ENCODE results near the gene MRPS18A. TPM values are rescaled to one million over a fixed set of nuclear protein-coding genes. Genes with fewer than 3 reads are reported as not detected.
"Not testable (repeated sequence)": the region's sequence is repeated elsewhere in the genome, so short reads cannot be mapped to it uniquely, and the experiment has no call there.

The MRPS18A gene
- total RNA-seq, 1 experiment from 2014 or later = 54.1 TPM

DNA sequence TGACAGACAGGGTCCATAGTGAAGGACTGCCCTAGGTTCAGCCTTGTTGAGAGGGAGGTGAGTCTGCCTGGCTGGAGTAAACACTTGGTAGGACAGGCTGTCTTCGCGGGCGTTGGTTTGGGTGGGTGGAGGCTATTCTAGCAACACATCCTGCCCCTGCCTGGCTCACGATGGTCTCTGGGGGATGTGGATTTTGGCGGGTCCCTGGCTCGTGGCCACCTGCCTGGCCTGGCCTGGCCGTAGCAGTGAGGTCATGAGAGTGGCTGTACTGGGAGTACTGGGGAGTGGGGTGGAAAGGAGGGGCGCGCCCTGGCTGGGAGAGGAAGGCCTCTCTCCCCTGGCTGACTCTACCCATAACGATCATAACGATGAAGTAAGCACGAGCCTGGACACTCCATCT lies 30.2 kb upstream of the MRPS18A start:
- DNase-seq (ENCODE audit: extremely low read depth, low read depth) = no peak

DNA sequence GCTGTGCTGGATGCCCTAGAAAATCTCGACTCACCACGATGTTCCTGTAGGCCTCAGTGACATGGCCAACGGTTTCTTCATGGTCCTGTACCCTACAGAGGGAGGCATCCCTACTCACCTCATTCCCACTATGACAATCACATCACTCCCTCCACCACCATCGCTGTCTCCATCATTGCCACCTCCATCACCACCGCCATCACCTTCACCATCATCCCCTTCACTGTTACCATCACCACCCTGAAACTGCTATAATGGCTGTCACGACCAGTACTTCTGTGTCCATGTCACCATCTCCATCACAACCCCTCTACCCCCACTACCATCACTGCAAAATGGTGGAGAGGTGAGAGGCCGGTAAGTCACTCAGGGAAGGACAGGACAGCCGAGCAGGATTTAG lies 29.8 kb upstream of the MRPS18A start:
- DNase-seq (ENCODE audit: extremely low read depth, low read depth) = no peak

DNA sequence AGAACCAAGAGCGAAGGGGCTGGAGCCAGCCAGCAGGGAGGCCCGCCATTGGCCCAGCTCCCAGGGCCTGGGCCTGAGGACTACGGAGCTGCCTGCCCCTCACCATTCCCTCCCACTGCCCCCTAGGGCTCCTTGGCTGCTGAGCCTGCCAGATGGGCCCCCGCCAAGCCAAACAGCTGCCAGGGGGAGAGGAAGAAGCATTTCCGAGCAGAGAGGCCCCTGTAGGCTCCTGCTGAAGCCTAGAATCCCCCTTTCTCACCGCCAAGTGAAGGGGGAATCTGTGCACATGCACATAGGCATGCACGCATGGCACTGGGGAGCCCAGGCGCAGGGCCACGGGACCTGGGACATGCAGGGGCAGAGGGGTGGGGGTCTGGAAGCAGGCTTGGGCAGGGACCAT lies 28.5 kb upstream of the MRPS18A start:
- DNase-seq (ENCODE audit: extremely low read depth, low read depth) = no peak

DNA sequence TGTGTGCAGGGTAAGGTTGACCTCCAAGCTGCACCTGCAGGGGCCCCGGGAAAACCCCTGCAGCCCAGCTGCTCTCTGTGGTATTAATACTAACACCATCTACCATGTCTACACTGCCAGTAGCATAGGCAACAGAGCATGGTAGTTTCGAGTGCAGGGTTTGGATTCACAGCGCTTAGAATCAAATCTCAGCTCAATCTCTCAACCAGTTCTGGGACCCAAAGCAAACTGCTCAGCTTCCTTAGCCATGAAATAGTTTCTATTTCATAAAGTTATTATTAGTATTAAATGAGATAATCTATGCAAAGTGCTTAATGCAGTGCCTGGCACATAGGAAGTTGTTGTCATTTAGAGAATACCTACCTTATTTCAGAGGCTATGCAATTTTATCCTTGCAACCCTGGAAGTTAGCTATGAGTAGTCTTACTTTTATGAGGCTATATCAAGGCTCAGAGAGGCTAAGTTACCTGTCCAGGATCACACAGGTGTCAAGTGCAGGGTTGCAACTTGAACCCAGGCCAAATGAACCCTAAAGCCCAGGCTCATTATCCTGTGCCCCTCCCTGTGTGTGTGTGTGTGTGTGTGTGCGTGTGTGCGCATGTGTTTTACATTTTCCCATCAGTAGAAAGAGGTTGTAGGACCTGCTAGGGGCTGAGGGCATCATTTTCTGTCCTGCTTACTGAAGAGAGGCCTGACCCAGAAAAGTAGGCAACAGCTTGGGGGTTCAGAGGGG lies 27.6 kb upstream of the MRPS18A start:
- no peak for DNase-seq (ENCODE audit: extremely low read depth, low read depth)

DNA sequence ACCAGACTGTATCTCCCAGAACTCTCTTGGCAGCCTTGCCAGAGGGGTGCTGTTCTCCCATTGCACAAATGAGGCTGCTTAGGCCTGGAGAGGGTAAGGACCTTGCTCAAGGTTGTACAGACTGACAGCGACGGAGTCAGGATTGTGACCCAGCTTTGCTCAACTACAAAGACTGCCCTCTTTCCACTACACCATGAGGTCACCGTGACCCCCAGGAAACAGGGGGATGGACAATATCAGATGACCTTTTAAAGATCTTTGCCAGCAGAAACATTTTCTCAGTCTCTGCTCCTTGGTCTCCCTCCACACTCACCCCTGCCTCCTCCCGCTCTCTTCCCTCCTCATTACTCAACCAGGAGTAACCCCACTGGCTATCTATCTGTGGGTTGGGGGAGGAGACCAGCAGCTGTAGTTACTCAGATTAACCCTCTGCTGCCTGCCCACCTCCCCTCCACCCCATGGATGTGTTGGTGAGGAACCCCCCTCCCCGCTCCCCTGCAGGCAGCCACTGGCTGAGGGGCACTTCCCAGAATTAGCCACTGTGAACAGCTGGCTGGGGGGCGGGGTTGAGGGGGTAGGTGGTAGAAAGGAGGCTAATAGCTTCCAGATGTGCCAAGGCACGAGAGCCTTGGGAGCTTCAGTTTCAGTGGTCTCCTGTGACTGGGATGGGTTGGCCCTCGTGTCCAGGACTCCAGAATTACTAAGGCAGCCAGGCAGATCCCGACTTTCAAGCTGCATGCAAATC lies 26.9 kb upstream of the MRPS18A start:
- DNase-seq (ENCODE audit: extremely low read depth, low read depth) = no peak

DNA sequence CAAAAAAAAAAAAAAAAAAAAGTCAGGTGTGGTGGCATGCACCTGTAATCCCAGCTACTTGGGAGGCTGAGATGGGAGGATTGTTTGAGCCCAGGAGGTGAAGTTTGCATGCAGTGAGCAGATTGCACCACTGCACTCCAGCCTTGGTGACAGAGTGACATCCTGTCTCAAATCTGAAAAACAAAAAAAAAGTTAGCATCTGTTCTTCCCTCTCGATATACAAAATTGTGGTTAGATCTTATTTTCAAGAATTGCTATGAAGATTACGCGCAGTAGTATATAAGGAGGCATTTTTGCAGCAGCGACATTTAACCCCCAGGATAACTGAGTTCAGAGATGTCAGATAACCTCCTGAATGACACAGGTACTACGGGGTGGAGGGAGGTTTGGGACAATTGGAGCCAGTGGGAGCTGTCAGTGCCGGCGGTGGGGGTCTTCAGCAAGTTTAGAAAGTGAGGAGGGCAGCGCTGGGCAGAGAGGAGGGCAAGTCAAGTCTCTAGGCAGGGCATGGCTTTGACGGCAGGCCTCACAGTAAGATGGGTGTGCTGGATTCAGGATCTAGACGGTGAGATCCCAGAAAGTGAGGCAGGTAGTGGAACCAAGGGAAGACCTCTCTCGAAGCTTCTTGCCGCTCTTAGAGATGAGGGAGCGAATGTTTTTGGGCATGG lies 26.2 kb upstream of the MRPS18A start:
- no peak for DNase-seq (ENCODE audit: extremely low read depth, low read depth)

DNA sequence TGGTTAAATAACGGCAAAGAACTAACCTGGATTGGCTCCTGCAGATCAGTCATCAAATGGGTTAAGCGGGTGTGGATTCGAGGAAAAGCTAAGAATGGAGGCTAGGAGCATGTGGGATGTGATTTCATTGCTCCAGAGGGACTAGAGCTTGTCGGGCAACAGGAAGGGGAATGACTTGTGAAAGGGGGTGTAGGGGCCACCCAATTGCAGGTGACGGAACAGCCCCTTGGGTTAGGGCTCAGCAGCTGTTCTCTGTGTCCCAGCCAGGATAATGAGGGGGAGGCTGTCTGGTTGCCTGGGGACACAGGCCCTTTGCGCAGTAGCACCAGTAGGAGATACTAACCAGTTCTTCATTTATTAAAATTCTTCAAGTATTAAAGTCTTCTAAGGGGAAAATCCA lies 25.0 kb upstream of the MRPS18A start:
- no peak for DNase-seq (ENCODE audit: extremely low read depth, low read depth)

DNA sequence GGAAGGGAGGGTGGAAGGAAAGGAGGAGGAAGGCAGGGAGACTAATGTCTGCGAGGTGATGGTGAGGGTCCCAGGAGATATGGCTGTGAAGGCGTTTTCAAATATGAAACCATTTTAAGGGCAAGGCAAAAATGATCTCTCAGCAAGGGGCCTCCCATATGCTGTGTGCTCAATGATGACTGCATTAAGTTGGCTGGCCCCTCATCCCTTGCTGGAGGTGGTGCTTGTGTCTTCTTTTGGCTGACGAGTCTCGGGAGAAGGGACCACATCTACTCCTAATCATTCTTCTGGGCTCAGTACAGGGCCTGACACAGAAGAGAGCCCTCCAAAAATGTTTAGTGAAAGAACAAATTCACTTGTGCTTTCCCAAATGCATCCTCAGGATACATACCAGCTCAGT lies 23.0 kb upstream of the MRPS18A start:
- DNase-seq (ENCODE audit: extremely low read depth, low read depth) = no peak

DNA sequence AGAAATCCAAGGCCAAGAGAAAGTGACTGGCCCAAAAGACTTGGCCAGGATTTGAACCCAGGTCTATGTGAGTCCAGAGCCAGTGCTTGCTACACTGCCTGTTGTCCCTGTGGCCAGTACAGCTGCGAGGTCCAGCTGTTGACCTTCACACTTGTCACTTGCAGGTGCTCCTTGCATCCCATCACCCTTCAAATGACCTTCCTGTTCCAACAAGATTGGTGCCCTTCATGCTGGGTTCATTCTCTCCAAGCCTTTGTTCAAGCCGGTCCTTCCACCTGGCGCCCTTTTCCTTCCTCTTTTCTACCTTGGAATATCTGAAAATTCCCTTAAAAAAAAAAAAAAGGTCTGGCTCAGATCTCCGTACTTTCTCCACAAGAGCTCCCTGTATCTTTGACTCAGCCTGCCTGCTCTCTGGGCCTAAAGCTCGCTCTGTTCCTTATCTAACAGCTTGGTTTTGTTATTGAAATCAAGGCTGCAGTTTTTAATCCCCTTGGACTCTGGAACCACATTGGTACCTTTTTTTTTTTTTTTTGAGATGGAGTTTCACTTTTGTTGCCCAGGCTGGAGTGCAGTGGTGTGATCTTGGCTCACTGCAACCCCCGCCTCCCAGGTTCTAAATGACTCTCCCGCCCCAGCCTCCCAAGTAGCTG lies 22.2 kb upstream of the MRPS18A start:
- no peak for DNase-seq (ENCODE audit: extremely low read depth, low read depth)

DNA sequence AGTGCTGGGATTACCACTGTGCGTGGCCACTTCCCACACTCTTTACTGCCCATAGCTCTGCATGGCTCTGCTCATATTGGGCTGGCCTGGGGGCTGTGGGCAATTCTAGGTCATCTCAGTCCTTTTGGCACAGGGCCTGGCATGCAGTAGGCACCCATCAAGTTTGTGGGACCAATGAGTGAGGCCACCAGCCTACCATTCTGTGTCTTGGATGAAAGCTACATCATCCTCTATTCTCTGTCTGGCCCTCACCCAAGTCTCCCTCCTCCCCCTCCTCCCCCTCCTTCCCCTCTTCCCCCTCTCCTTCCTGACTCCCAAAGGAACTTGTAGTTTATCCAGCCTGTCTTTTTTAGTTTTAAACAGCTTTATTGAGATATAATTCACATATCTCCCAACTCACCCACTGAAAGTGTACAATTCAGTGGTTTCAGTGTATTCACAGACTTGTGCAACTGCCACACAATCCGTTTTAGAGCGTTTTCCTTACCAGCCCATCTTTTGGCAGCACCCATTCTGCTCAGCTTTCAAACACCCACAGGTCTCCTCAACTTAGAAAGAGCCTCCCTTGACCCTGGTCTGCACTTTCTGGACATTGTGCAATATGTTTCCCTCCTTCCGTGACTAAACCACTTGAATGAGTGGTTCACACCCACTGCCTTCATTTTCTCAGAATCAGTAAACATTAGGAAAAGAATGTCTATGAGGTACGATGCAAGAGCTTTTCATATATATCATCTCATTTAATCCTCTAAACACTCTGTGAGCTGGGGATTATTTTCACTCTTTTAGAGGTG lies 21.5 kb upstream of the MRPS18A start:
- no peak for DNase-seq (ENCODE audit: extremely low read depth, low read depth)

DNA sequence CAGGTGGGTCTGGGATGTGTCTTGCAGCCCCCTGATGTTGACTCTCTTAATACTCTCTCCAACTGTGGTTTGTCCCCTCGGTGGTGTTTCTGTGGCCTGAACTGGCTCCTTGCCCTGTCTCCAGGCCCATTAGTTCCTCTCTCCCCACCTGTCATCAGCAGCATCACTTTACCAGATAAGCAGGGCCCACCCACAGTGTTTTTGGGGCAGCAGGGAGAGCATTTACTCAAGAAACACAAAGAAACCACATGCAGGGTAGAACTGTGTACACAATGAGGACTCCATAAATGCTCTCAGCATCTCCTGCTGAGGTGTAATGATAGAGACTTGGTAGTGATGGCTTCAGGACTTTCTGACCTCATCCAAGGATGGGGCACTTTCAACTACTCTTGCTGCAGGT lies 20.2 kb upstream of the MRPS18A start:
- DNase-seq (ENCODE audit: extremely low read depth, low read depth) = no peak

DNA sequence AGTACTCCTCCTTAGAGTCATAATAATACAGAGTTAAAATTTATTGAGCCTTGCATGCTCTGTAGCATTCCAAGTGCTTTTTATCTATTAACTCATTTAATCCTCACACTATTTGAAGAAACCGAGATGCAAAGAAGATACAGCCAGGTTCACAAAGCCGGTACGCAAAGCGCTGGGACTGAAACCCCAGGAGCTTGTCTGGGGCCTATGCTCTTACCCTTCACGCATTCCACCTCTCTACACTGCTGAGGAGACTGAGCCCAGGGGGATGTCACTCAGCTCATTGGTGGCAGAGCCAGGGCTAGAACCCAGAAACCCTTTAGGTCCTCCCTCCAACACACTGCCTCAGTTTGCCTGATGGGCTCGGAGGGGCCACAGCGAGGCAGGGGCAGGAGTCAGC lies 19.7 kb upstream of the MRPS18A start:
- no peak for DNase-seq (ENCODE audit: extremely low read depth, low read depth)

DNA sequence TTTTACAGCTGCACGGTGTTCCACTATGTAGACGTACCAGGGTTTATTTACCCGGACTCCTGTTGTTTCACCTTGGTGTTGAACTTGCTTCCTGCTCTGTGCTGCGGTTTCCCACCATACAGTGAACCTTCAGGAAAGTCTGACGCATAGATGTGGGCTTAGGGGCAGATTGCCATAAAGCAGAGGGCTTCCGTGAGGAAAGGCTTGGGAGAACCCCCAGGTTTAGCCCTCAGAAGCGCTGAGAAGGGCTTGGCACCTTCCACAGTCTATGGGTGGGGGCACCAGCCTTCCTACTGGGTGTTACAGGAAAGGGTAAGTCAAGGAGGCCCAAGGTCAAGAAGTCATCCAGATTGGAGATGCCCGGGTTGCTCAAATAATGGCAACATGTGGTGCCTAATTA lies 19.2 kb upstream of the MRPS18A start:
- DNase-seq (ENCODE audit: extremely low read depth, low read depth) = no peak

DNA sequence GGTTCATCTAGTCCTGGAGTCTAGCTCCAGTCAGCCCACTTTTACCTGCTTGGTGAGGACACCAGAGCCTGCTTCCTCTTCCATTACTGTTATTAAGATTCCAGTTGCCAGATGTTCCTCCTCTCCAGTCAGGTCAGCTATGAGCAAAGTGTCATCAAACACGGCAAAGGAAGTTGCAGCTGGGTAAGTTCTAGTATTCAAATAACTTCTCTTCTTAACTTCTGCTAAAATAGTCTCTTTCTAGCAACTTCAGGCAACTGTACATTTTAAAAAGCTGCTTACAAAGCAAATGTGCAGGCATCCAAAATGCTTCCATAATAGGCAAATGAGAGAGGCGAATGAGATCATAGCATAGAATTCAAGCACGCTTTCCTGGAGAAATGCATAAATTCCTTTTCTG lies 18.4 kb upstream of the MRPS18A start:
- no peak for DNase-seq (ENCODE audit: extremely low read depth, low read depth)

DNA sequence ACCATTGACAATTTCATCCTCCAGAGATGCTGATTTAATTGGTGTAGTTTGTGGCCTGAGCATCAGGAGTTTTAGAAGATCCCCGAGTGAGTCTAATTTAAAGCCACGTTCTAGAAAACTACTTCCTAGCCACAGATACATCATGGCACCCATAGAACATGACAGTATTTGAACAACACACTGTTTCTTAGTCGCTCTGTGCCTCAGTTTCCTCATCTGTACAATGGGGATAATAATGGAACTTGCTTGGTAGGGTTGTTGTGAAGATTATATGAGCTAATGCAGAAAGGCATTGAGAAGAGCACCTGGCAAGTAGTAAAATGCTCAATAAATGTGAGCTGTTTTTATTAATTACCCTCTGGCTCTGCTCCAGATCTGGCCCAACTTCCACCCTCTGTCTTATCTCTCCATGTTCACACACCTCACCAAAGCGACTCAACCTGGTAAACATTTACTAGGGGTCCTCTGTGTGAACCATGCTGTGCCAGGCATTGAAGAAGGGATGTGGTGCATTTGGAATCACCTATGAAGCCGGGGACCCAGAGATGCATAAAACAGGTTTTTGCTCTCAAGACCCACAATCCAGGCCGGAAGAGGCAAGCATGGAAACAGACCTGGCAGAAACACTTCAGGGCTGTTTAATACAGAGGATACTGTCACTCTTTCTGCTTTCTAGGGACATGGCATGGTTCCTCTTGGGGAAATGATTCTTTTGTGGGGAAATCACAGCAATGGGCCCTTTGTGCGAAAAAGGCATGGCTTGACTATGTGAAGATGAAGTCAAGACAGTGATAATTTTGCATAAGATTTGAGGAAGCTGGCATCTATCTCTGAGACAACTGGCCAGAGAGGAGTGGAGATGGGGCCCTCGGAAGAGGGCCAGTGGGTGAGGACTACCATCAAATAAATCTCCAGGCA lies 16.2 kb upstream of the MRPS18A start:
- no peak for DNase-seq (ENCODE audit: extremely low read depth, low read depth)

DNA sequence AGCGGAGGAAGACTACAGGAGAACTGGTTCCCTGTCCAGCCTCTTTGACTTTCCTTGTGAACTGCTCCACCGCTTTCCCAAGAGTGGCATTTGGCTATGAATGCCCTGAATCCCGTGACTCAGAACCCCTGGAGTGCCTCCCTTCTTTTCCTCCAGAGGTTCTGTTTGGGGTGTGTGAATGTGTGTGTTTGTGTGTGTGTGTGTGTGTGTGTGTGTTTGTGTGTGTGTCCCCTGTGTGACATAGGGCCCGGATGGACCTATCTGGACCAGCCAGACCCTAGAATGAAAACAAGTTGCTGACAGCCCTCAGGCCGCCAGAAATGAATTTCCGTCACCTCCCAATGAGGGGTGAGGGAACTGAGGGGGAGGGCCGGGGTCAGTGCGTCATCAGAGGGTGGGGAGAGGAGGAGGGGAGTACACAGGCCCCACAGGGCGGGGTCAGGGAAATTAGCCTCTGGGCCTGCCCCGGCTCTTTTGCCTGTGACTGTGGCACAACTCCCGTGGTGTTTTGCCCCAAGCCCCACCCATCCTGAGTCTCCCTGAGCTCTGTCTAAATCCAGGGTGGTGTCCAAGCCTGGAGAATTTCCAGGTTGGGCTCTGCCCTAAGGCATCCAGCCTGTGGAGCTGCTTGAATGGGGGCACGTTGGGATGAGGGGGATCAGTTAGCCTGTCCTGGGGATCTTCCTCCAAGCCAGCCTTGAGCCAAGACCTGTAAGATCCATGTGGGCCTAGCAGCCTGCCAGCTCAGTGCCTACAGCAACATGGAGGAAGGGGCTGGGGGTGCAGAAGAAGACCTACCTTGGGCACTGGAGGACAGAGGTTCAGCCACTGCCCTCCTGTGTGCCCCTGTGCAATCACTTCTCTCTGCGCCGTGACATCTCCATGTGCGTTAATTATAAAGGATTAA lies 15.2 kb upstream of the MRPS18A start:
- peak; percentile 91 for DNase-seq (ENCODE audit: extremely low read depth, low read depth)

DNA sequence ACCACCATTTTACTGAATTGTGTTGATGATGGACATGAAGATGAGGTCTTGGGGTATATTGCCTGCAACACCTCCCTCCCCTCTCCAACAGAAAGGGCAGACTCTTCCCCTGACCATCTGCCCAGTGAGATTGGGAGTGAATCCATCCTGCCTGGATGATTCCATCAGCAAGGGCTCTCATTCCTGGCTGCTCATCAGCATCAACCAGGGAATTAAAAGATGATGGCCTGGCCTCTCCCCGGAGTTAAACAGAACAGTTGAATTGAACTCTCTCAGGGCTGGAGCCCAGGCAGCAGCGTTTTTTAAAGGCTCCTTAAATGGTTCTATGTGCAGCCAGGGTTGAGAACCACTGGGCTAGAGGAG lies 14.6 kb upstream of the MRPS18A start:
- no peak for DNase-seq (ENCODE audit: extremely low read depth, low read depth)

DNA sequence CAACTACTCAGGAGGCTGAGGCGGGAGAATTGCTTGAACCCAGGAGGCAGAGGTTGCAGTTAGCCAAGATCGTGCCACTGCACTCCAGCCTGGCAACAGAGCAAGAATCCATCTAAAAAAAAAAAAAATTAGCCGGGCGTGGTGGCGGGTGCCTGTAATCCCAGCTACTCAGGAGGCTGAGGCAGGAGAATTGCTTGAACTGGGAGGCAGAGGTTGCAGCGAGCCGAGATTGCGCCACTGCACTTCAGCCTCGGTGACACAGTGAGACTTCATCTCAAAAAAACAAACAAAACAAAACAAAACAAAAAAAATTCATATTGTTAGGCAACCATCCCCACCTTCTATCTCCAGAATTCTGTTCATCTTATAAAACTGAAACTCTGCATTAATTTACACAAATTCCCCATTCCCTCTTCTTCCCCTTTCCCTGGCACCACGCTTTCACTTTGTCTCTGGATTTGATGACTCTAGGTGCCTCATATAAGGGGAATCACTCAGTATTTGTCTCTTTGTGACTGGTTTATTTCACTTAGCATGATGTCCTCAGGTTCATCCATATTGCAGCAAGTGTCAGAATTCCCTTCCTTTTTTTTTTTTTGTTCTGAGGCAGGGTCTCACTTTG lies 13.5 kb upstream of the MRPS18A start:
- DNase-seq (ENCODE audit: extremely low read depth, low read depth) = not testable (repeated sequence)

Measured in NCI-H460 (cell line).